Globus pallidus (tissue), 1 donor: ENCODE data around the gene GPR27.

Source experiments
- DNase-seq: peaks from one replicate; pipeline ENCODE4 v3.0.0-alpha.2; 2015; ENCODE audit warnings: low spot score

Gene GPR27

GRCh38 chr3:71753701-71754609 lies at the start of gene GPR27:
GPR27 (plus strand) TSS chr3:71753855; CDS start chr3:71754050, 195 bp downstream.
- DNase-seq: no peak

- DNase-seq: no peak
Observed at GRCh38 chr3:71704915-71705314, 48.7 kb upstream of the GPR27 start.

GRCh38 chr3:71705681-71706080 lies 48.0 kb upstream of the GPR27 start:
- DNase-seq: no peak

- no peak for DNase-seq
Observed at GRCh38 chr3:71707595-71707994, 46.1 kb upstream of the GPR27 start.

GRCh38 chr3:71708476-71709105 lies 45.1 kb upstream of the GPR27 start:
- peak; percentile 79 for DNase-seq

GRCh38 chr3:71709908-71710511 lies 43.6 kb upstream of the GPR27 start:
- no peak for DNase-seq

- peak; percentile 73 for DNase-seq
Observed at GRCh38 chr3:71710906-71711494, 42.7 kb upstream of the GPR27 start.

GRCh38 chr3:71713041-71713440 lies 40.6 kb upstream of the GPR27 start:
- DNase-seq: no peak

GRCh38 chr3:71714595-71714994 lies 39.1 kb upstream of the GPR27 start:
- no peak for DNase-seq

- no peak for DNase-seq
Observed at GRCh38 chr3:71718072-71718471, 35.6 kb upstream of the GPR27 start.

- no peak for DNase-seq
Observed at GRCh38 chr3:71721002-71721401, 32.7 kb upstream of the GPR27 start.

GRCh38 chr3:71721651-71722157 lies 32.0 kb upstream of the GPR27 start:
- DNase-seq: no peak

GRCh38 chr3:71722693-71723092 lies 31.0 kb upstream of the GPR27 start:
- DNase-seq: no peak

- no peak for DNase-seq
Observed at GRCh38 chr3:71723452-71724170, 30.0 kb upstream of the GPR27 start.

- DNase-seq: no peak
Observed at GRCh38 chr3:71724171-71724453, 29.5 kb upstream of the GPR27 start.

GRCh38 chr3:71724584-71725270 lies 28.9 kb upstream of the GPR27 start:
- no peak for DNase-seq

GRCh38 chr3:71725271-71725991 lies 28.2 kb upstream of the GPR27 start, which contains the start of gene EIF4E3:
EIF4E3 (minus strand) TSS chr3:71725402; CDS start chr3:71725367, 35 bp downstream.
- DNase-seq: no peak

GRCh38 chr3:71726146-71726545 lies 27.5 kb upstream of the GPR27 start:
- DNase-seq: no peak

GRCh38 chr3:71728632-71729342 lies 24.9 kb upstream of the GPR27 start:
- DNase-seq: no peak

- DNase-seq: no peak
Observed at GRCh38 chr3:71732637-71733036, 21.0 kb upstream of the GPR27 start.
